Stimulated activated memory B cell treated with anti-CD40 and anti-IgM and Interleukin-4, amounts not matched to agents 10 μg/mL and 1 μg/mL and 100 μg/mL, for 72 hours (primary cell): ENCODE results near the gene MACROH2A1.

Experiments used
- ATAC-seq: fragments of 150-1000 bp; cut with Tn5 transposase; 2 replicates; pipeline ENCODE4 v1.10.0; 2021
- H3K27ac Mint-ChIP-seq: one replicate; pipeline ENCODE4 v1.8.0; 2022; ENCODE audit warnings: mild to moderate bottlenecking, mixed read lengths
- H3K27me3 Mint-ChIP-seq: one replicate; pipeline ENCODE4 v1.8.0; 2022; ENCODE audit warnings: mixed read lengths
- H3K36me3 Mint-ChIP-seq: one replicate; pipeline ENCODE4 v1.8.0; 2022; ENCODE audit warnings: mixed read lengths
- H3K4me1 Mint-ChIP-seq: one replicate; pipeline ENCODE4 v1.8.0; 2022; ENCODE audit warnings: mixed read lengths
- H3K4me3 Mint-ChIP-seq: one replicate; pipeline ENCODE4 v1.8.0; 2022; ENCODE audit warnings: mild to moderate bottlenecking, moderate library complexity, mixed read lengths
- H3K9me3 Mint-ChIP-seq: one replicate; pipeline ENCODE4 v1.8.0; 2022; ENCODE audit warnings: mixed read lengths

The MACROH2A1 gene

GRCh38 chr5:135319928-135320606 is 79.0 kb downstream of the MACROH2A1 start:
- no peaks in the 10 kb centered on the region for H3K9me3 Mint-ChIP-seq
- H3K27me3 Mint-ChIP-seq, result no peaks in the 10 kb centered on the region
- no peaks in the 10 kb centered on the region for H3K4me1 Mint-ChIP-seq
- no peak for ATAC-seq
- no peaks in the 10 kb centered on the region for H3K36me3 Mint-ChIP-seq
- no peak overlapping the region for H3K4me3 Mint-ChIP-seq
- no peak overlapping the region for H3K27ac Mint-ChIP-seq

- no peak for ATAC-seq
- Mint-ChIP-seq H3K4me1 (no peaks in the 10 kb centered on the region), H3K4me3 (no peak overlapping the region), H3K36me3 (no peaks in the 10 kb centered on the region), H3K9me3 (no peaks in the 10 kb centered on the region), H3K27ac (no peak overlapping the region), H3K27me3 (no peaks in the 10 kb centered on the region)
Observed at GRCh38 chr5:135319458-135319857, 79.6 kb downstream of the MACROH2A1 start.

- Mint-ChIP-seq H3K27ac (no peak overlapping the region), H3K36me3 (no peaks in the 10 kb centered on the region), H3K4me1 (no peaks in the 10 kb centered on the region), H3K4me3 (no peak overlapping the region), H3K9me3 (no peaks in the 10 kb centered on the region), H3K27me3 (no peaks in the 10 kb centered on the region)
- ATAC-seq, result no peak
Observed at GRCh38 chr5:135318924-135319323, 80.1 kb downstream of the MACROH2A1 start.

- H3K4me3 Mint-ChIP-seq, result no peak overlapping the region
- no peak overlapping the region for H3K27ac Mint-ChIP-seq
Observed at GRCh38 chr5:135318037-135318436, 81.0 kb downstream of the MACROH2A1 start.

GRCh38 chr5:135317286-135317685 is 81.7 kb downstream of the MACROH2A1 start:
- no peak overlapping the region for H3K4me3 Mint-ChIP-seq
- H3K4me1 Mint-ChIP-seq, result no peaks in the 10 kb centered on the region

More at GRCh38 chr5:135318037-135318436, 81.0 kb downstream of the MACROH2A1 start:
- Mint-ChIP-seq H3K27me3 (no peaks in the 10 kb centered on the region), H3K4me1 (no peaks in the 10 kb centered on the region), H3K9me3 (no peaks in the 10 kb centered on the region), H3K36me3 (no peaks in the 10 kb centered on the region)
- ATAC-seq, result no peak

GRCh38 chr5:135315386-135315785 is 83.6 kb downstream of the MACROH2A1 start:
- Mint-ChIP-seq H3K4me1 (no peaks in the 10 kb centered on the region), H3K27me3 (no peaks in the 10 kb centered on the region), H3K36me3 (no peaks in the 10 kb centered on the region), H3K27ac (no peak overlapping the region), H3K4me3 (no peak overlapping the region), H3K9me3 (no peaks in the 10 kb centered on the region)
- no peak for ATAC-seq

More at GRCh38 chr5:135317286-135317685, 81.7 kb downstream of the MACROH2A1 start:
- ATAC-seq, result no peak
- H3K36me3 Mint-ChIP-seq, result no peaks in the 10 kb centered on the region
- H3K27me3 Mint-ChIP-seq, result no peaks in the 10 kb centered on the region
- no peaks in the 10 kb centered on the region for H3K9me3 Mint-ChIP-seq
- H3K27ac Mint-ChIP-seq, result no peak overlapping the region

GRCh38 chr5:135313946-135314345 is 85.1 kb downstream of the MACROH2A1 start:
- ATAC-seq, result no peak
- H3K27ac Mint-ChIP-seq, result no peak overlapping the region
- no peaks in the 10 kb centered on the region for H3K9me3 Mint-ChIP-seq
- H3K36me3 Mint-ChIP-seq, result no peaks in the 10 kb centered on the region
- H3K4me1 Mint-ChIP-seq, result no peaks in the 10 kb centered on the region
- H3K4me3 Mint-ChIP-seq, result no peak overlapping the region
- peaks cover 7% of the 10 kb centered on the region for H3K27me3 Mint-ChIP-seq

- Mint-ChIP-seq H3K4me1 (no peaks in the 10 kb centered on the region), H3K4me3 (no peak overlapping the region), H3K27ac (no peak overlapping the region), H3K36me3 (no peaks in the 10 kb centered on the region), H3K9me3 (no peaks in the 10 kb centered on the region), H3K27me3 (peaks cover 9% of the 10 kb centered on the region)
- no peak for ATAC-seq
Observed at GRCh38 chr5:135313405-135313804, 85.6 kb downstream of the MACROH2A1 start.

- no peak for ATAC-seq
- H3K27me3 Mint-ChIP-seq, result peaks cover 11% of the 10 kb centered on the region
- H3K27ac Mint-ChIP-seq, result no peak overlapping the region
- H3K9me3 Mint-ChIP-seq, result no peaks in the 10 kb centered on the region
- no peak overlapping the region for H3K4me3 Mint-ChIP-seq
- H3K36me3 Mint-ChIP-seq, result no peaks in the 10 kb centered on the region
- H3K4me1 Mint-ChIP-seq, result no peaks in the 10 kb centered on the region
Observed at GRCh38 chr5:135312255-135312935, 86.6 kb downstream of the MACROH2A1 start.

GRCh38 chr5:135310328-135310989 is 88.6 kb downstream of the MACROH2A1 start:
- Mint-ChIP-seq H3K27me3 (peaks cover 31% of the 10 kb centered on the region), H3K36me3 (no peaks in the 10 kb centered on the region), H3K27ac (no peak overlapping the region), H3K4me1 (no peaks in the 10 kb centered on the region), H3K4me3 (no peak overlapping the region), H3K9me3 (no peaks in the 10 kb centered on the region)
- no peak for ATAC-seq

GRCh38 chr5:135309391-135310327 is 89.4 kb downstream of the MACROH2A1 start:
- peaks cover 39% of the 10 kb centered on the region for H3K27me3 Mint-ChIP-seq

GRCh38 chr5:135308752-135309151 is 90.3 kb downstream of the MACROH2A1 start:
- no peaks in the 10 kb centered on the region for H3K4me1 Mint-ChIP-seq
- H3K27me3 Mint-ChIP-seq, result peaks cover 48% of the 10 kb centered on the region
- H3K4me3 Mint-ChIP-seq, result no peak overlapping the region
- no peak overlapping the region for H3K27ac Mint-ChIP-seq
- H3K9me3 Mint-ChIP-seq, result no peaks in the 10 kb centered on the region
- no peak for ATAC-seq
- no peaks in the 10 kb centered on the region for H3K36me3 Mint-ChIP-seq

More at GRCh38 chr5:135309391-135310327, 89.4 kb downstream of the MACROH2A1 start:
- no peak overlapping the region for H3K27ac Mint-ChIP-seq
- ATAC-seq, result no peak
- H3K36me3 Mint-ChIP-seq, result no peaks in the 10 kb centered on the region
- H3K4me3 Mint-ChIP-seq, result no peak overlapping the region
- H3K4me1 Mint-ChIP-seq, result no peaks in the 10 kb centered on the region
- H3K9me3 Mint-ChIP-seq, result no peaks in the 10 kb centered on the region

GRCh38 chr5:135308245-135308644 is 90.8 kb downstream of the MACROH2A1 start:
- Mint-ChIP-seq H3K36me3 (no peaks in the 10 kb centered on the region), H3K27me3 (peaks cover 48% of the 10 kb centered on the region), H3K4me3 (no peak overlapping the region), H3K9me3 (no peaks in the 10 kb centered on the region), H3K27ac (no peak overlapping the region), H3K4me1 (no peaks in the 10 kb centered on the region)
- ATAC-seq, result no peak

- no peak for ATAC-seq
- Mint-ChIP-seq H3K36me3 (no peaks in the 10 kb centered on the region), H3K4me1 (no peaks in the 10 kb centered on the region), H3K27me3 (peaks cover 48% of the 10 kb centered on the region), H3K27ac (no peak overlapping the region), H3K9me3 (no peaks in the 10 kb centered on the region), H3K4me3 (no peak overlapping the region)
Observed at GRCh38 chr5:135307143-135307903, 91.7 kb downstream of the MACROH2A1 start.
